Measurements from ENCODE around the gene C16orf89. TPM values are rescaled to one million over a fixed set of nuclear protein-coding genes. Genes with fewer than 3 reads are reported as not detected.
A peak's percentile ranks its signal among the peaks of the same experiment; 100 is the strongest.

C16orf89 gene
- total RNA-seq, 1 donor from 2014 or later: 1.0 TPM

DNA sequence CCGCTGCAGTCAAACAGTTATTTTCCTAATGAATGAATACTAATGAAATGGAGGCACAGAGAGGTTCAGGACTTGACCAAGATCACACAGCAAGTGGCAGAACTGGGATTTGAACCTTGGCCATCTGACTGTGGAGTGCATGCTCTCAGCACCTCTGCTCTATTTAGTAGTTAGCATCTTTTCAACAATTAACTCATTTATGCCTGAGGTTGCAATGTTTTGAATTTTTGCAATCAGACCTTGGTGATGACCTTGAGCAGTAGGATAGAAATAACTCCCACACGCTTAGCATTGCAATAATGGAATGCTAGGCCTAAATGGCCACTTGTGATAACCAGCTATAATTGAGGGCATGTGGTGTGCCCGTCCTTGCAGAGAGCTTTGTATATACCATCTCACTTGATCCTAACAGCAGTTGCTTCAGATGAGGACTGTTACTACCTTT lies 63.0 kb downstream of the C16orf89 start:
- no peaks in the 10 kb centered on the region for H3K79me2 ChIP-seq (ENCODE audit: low read depth)
- H3K4me3 ChIP-seq: no peak overlapping the region
- H2AFZ ChIP-seq (replicated peaks): no peak overlapping the region
- no peaks in the 10 kb centered on the region for H3K36me3 ChIP-seq
- H3F3A ChIP-seq (ENCODE audit: low read depth): no peaks in the 10 kb centered on the region
- Mint-ChIP-seq H3K27me3 (ENCODE audit: insufficient read depth, low read depth) (peaks cover 8% of the 10 kb centered on the region), H3K9me3 (no peaks in the 10 kb centered on the region), H3K36me3 (no peaks in the 10 kb centered on the region), H3K4me1 (no peaks in the 10 kb centered on the region), H3K27ac (no peak overlapping the region), H3K4me3 (no peak overlapping the region)
- TF ChIP-seq EZH2phosphoT487 (IDR thresholded peaks at IDR 0.05) (no peak), EZH2 (IDR thresholded peaks at IDR 0.05) (no peak)
- TF ChIP-seq, protein P1, sequence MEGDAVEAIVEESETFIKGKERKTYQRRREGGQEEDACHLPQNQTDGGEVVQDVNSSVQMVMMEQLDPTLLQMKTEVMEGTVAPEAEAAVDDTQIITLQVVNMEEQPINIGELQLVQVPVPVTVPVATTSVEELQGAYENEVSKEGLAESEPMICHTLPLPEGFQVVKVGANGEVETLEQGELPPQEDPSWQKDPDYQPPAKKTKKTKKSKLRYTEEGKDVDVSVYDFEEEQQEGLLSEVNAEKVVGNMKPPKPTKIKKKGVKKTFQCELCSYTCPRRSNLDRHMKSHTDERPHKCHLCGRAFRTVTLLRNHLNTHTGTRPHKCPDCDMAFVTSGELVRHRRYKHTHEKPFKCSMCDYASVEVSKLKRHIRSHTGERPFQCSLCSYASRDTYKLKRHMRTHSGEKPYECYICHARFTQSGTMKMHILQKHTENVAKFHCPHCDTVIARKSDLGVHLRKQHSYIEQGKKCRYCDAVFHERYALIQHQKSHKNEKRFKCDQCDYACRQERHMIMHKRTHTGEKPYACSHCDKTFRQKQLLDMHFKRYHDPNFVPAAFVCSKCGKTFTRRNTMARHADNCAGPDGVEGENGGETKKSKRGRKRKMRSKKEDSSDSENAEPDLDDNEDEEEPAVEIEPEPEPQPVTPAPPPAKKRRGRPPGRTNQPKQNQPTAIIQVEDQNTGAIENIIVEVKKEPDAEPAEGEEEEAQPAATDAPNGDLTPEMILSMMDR (IDR thresholded peaks at IDR 0.05): no peak
- H3K4me2 ChIP-seq: no peak overlapping the region
- DNase-seq (ENCODE audit: low spot score): no peak
- H3K9me3 ChIP-seq (ENCODE audit: low read depth): no peaks in the 10 kb centered on the region
- H3K9ac ChIP-seq: no peak overlapping the region
- no peaks in the 10 kb centered on the region for H3K27me3 ChIP-seq
- H3K27ac ChIP-seq: no peak overlapping the region
- H4K20me1 ChIP-seq (ENCODE audit: low read depth): no peaks in the 10 kb centered on the region
- H3K4me1 ChIP-seq: no peaks in the 10 kb centered on the region

DNA sequence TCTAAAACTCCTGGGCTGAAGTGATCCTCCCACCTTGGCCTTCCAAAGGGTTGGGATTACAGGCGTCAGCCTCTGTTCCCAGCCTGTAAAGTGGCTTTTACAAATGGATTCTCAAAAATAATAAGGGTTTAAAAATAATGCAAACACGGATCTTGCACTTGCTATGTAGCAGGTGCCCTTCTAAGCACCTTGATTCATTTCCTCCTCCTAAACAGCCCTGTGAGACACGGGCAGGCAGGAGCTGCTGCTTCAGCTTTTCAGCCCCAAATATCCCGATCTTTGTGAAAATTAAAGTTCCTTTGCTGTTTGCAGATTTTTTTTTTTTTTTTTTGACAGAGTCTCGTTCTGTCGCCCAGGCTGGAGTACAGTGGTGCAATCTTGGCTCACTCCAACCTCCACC lies 63.8 kb downstream of the C16orf89 start:
- no peak overlapping the region for H3K27ac Mint-ChIP-seq
- H3K36me3 ChIP-seq: no peaks in the 10 kb centered on the region
- H3K79me2 ChIP-seq (ENCODE audit: low read depth): no peaks in the 10 kb centered on the region
- H3K9me3 Mint-ChIP-seq: no peaks in the 10 kb centered on the region
- no peak overlapping the region for H3K4me3 Mint-ChIP-seq
- H3K9me3 ChIP-seq (ENCODE audit: low read depth): no peaks in the 10 kb centered on the region
- no peak overlapping the region for H2AFZ ChIP-seq (replicated peaks)
- no peak overlapping the region for H3K4me2 ChIP-seq
- DNase-seq (ENCODE audit: low spot score): no peak
- H3K4me1 Mint-ChIP-seq: no peaks in the 10 kb centered on the region
- H3K4me1 ChIP-seq: no peaks in the 10 kb centered on the region
- no peak overlapping the region for H3K27ac ChIP-seq
- H3K36me3 Mint-ChIP-seq: no peaks in the 10 kb centered on the region
- no peak overlapping the region for H3K4me3 ChIP-seq
- H4K20me1 ChIP-seq (ENCODE audit: low read depth): no peaks in the 10 kb centered on the region
- H3K27me3 ChIP-seq: no peaks in the 10 kb centered on the region
- no peaks in the 10 kb centered on the region for H3F3A ChIP-seq (ENCODE audit: low read depth)
- no peak overlapping the region for H3K9ac ChIP-seq
- H3K27me3 Mint-ChIP-seq (ENCODE audit: insufficient read depth, low read depth): peaks cover 8% of the 10 kb centered on the region
- no peak for TF ChIP-seq EZH2phosphoT487 (IDR thresholded peaks at IDR 0.05)
- TF ChIP-seq, protein P1 (IDR thresholded peaks at IDR 0.05): no peak
- no peak for TF ChIP-seq EZH2 (IDR thresholded peaks at IDR 0.05)

DNA sequence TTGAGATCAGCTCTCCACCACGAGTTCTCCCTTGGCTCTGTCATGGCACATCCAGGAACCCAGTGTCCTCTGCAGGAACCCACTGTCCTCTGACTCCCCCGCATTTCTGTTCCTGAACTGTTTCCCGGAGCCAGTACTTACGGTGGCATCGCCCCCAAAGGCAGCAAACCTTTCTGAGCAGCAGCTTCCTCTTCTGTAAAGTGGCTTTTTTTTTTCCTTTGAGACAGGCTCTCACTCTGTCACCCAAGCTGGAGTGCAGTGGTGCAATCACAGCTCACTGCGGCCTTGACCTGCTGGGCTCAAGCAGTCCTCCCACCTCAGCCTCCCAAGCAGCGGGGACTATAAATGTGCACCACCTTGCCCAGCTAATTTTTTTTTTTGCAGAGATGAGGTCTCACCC lies 64.2 kb downstream of the C16orf89 start:
- Mint-ChIP-seq H3K27ac (peak overlapping the region; percentile 74), H3K27me3 (ENCODE audit: insufficient read depth, low read depth) (peaks cover 8% of the 10 kb centered on the region), H3K36me3 (no peaks in the 10 kb centered on the region), H3K9me3 (no peaks in the 10 kb centered on the region), H3K4me3 (no peak overlapping the region), H3K4me1 (no peaks in the 10 kb centered on the region)
- Histone ChIP-seq H3K9ac (no peak overlapping the region), H4K20me1 (ENCODE audit: low read depth) (no peaks in the 10 kb centered on the region), H3K36me3 (no peaks in the 10 kb centered on the region), H3F3A (ENCODE audit: low read depth) (no peaks in the 10 kb centered on the region), H3K4me2 (no peak overlapping the region), H2AFZ (replicated peaks) (no peak overlapping the region), H3K4me1 (no peaks in the 10 kb centered on the region), H3K27ac (no peak overlapping the region), H3K4me3 (no peak overlapping the region), H3K79me2 (ENCODE audit: low read depth) (no peaks in the 10 kb centered on the region), H3K27me3 (no peaks in the 10 kb centered on the region), H3K9me3 (ENCODE audit: low read depth) (no peaks in the 10 kb centered on the region)
- TF ChIP-seq EZH2 (IDR thresholded peaks at IDR 0.05): no peak
- TF ChIP-seq EZH2phosphoT487 (IDR thresholded peaks at IDR 0.05): no peak
- TF ChIP-seq, protein P1 (IDR thresholded peaks at IDR 0.05): no peak
- DNase-seq (ENCODE audit: low spot score): no peak

Measured in neural progenitor cell (in vitro differentiated cells).